Measurements from ENCODE around the gene GPRC5A. TPM values are rescaled to one million over a fixed set of nuclear protein-coding genes. Genes with fewer than 3 reads are reported as not detected.

The GPRC5A gene
- total RNA-seq, 6 experiments from 2014 or later: 206 to 371 (median 280) TPM

DNA sequence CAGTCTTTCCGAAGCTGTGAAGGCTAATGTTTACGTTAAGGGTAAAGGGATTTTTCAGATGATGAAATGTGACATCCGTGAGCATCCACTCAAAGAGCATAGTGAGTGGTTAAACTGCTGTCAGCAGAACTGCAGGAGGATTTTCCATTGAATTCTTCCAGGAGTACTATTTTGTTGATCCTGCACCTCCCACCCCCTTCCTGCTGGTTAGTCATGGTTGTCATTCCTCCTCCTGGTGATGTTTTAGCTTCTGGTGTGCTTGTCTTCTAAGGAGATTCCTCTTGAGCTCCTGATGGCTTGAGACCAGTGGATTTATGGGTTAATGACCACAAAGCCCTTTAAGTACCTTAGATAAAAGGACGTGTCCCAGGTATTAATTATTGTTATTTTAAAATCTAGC is 63.0 kb downstream of the GPRC5A start:
- DNase-seq: no peak
- Mint-ChIP-seq H3K9me3 (no peaks in the 10 kb centered on the region), H3K36me3 (ENCODE audit: low read depth) (peaks cover 11% of the 10 kb centered on the region), H3K4me1 (ENCODE audit: low read depth) (peaks cover 17% of the 10 kb centered on the region), H3K4me3 (no peak overlapping the region), H3K27ac (no peak overlapping the region; the same call in 1 of the 2 replicates), H3K27me3 (ENCODE audit: insufficient read depth) (peaks cover 7% of the 10 kb centered on the region)
- TF ChIP-seq, protein P1, sequence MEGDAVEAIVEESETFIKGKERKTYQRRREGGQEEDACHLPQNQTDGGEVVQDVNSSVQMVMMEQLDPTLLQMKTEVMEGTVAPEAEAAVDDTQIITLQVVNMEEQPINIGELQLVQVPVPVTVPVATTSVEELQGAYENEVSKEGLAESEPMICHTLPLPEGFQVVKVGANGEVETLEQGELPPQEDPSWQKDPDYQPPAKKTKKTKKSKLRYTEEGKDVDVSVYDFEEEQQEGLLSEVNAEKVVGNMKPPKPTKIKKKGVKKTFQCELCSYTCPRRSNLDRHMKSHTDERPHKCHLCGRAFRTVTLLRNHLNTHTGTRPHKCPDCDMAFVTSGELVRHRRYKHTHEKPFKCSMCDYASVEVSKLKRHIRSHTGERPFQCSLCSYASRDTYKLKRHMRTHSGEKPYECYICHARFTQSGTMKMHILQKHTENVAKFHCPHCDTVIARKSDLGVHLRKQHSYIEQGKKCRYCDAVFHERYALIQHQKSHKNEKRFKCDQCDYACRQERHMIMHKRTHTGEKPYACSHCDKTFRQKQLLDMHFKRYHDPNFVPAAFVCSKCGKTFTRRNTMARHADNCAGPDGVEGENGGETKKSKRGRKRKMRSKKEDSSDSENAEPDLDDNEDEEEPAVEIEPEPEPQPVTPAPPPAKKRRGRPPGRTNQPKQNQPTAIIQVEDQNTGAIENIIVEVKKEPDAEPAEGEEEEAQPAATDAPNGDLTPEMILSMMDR (IDR thresholded peaks at IDR 0.05): no peak

DNA sequence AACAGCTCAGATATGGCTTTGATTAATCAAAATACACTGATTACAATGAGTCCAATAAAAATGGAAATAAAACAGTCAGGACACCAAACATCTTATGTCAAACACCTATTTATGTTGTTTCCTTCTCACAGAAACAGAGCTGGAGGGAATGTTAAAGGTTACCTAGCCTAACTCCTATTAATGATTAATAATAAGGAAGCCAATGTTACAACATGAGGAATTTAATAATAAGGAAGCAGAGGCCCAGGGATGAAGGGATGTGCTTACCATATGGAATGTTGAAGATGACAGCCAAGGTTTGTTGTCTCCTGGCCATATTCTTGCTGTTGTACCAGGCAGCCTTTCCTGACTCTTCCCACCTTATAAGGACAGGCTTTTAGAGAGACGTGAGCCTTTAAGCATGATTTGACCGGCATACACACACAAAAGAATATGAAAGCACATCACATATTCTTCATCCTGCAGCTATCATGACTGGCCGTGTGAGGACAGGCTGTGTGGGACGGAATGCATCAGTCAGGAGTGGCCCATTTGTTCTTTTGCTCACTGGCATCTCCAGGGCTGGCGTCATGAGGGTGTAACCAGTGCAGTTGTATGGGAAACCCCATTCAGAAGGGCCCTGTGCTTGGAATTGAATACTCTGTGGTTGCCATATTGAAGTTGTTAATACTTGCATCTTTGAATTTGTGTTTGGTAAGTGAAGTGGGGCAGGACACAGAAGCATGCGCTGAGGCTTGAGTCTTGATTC is 63.7 kb downstream of the GPRC5A start:
- H3K27me3 Mint-ChIP-seq (ENCODE audit: insufficient read depth): peaks cover 6% of the 10 kb centered on the region
- no peak overlapping the region for H3K27ac Mint-ChIP-seq
- H3K36me3 Mint-ChIP-seq (ENCODE audit: low read depth): peaks cover 4% of the 10 kb centered on the region
- TF ChIP-seq, protein P1 (IDR thresholded peaks at IDR 0.05): no peak
- peaks cover 17% of the 10 kb centered on the region for H3K4me1 Mint-ChIP-seq (ENCODE audit: low read depth)
- no peak overlapping the region for H3K4me3 Mint-ChIP-seq
- no peaks in the 10 kb centered on the region for H3K9me3 Mint-ChIP-seq
- DNase-seq: no peak

DNA sequence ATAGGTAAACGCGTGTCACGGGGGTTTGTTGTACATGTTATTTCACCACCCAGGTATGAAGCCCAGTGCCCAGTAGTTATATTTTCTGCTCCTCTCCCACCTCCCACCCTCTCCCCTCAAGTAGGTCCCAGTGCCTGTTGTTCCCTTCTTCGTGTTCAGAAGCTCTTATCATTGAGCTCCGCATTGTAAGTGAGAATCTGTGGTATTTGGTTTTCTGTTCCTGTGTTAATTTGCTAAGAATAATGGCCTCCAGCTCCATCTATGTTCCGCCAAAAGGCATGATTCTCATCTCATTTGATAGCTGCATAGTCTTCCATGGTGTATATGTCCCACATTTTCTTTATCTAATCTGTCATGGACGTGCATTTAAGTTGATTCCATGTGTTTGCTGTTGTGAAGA is 67.5 kb downstream of the GPRC5A start:
- H3K9me3 Mint-ChIP-seq: no peaks in the 10 kb centered on the region
- DNase-seq: no peak
- H3K27ac Mint-ChIP-seq: no peak overlapping the region
- no peaks in the 10 kb centered on the region for H3K36me3 Mint-ChIP-seq (ENCODE audit: low read depth)
- no peak overlapping the region for H3K4me3 Mint-ChIP-seq
- H3K4me1 Mint-ChIP-seq (ENCODE audit: low read depth): peaks cover 11% of the 10 kb centered on the region
- TF ChIP-seq, protein P1 (IDR thresholded peaks at IDR 0.05): no peak
- peaks cover 6% of the 10 kb centered on the region for H3K27me3 Mint-ChIP-seq (ENCODE audit: insufficient read depth)

DNA sequence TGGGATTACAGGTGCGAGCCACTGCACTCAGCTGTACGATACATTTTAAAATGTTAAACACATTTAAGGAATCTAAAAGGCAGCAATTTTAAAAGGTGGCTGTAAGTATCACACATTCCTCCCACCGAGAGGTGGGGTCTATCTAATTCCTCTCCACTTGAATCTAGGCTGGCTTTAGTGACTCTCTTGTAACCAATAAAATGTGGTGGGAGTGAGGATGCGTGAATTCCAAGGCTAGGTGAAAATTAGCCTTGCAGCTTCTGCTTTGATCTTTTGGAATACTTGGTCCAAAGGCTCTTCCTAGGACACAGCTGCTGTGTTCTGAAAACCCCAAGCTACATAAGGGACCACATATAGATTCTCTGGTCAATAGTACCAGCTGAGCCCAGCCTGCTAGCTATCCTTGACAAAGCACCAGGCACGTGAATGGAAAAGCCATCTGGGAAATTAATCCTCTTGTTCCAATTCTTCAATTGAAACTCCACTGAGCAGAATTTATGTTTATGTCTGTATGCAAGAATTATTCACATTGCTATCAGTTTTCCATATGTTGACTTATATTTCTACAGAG is 69.4 kb downstream of the GPRC5A start:
- Mint-ChIP-seq H3K27me3 (ENCODE audit: insufficient read depth) (peaks cover 6% of the 10 kb centered on the region; the same call in 1 of the 2 replicates), H3K27ac (no peak overlapping the region)

DNA sequence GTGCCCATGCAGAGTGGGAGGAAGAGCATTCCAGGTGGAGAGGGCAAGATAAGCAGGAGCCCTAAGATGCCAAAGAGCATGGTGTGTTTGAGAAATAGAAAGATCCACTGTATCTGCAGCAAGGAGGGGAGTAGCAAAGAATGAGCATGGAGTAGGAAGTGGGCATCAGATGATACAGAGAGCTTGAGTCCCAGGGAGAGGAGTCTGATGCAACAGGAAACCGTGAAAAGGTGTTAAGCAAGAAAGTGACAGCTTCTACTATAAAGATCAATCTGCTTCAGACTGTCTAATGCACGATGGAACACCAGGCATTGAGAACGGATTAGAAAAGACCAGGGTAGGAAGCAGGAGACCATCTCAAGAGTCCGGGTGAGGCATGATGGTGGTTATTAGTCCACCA is 72.9 kb downstream of the GPRC5A start:
- H3K27ac Mint-ChIP-seq: no peak overlapping the region
- H3K4me3 Mint-ChIP-seq: no peak overlapping the region
- H3K27me3 Mint-ChIP-seq (ENCODE audit: insufficient read depth): peaks cover under 1% of the 10 kb centered on the region; the same call in 1 of the 2 replicates
- H3K9me3 Mint-ChIP-seq: no peaks in the 10 kb centered on the region
- TF ChIP-seq, protein P1 (IDR thresholded peaks at IDR 0.05): no peak
- H3K36me3 Mint-ChIP-seq (ENCODE audit: low read depth): peaks cover 10% of the 10 kb centered on the region
- H3K4me1 Mint-ChIP-seq (ENCODE audit: low read depth): no peaks in the 10 kb centered on the region
- DNase-seq: no peak

More for the DNA sequence above, 69.4 kb downstream of the GPRC5A start:
- Mint-ChIP-seq H3K9me3 (no peaks in the 10 kb centered on the region), H3K4me3 (no peak overlapping the region), H3K36me3 (ENCODE audit: low read depth) (no peaks in the 10 kb centered on the region), H3K4me1 (ENCODE audit: low read depth) (no peaks in the 10 kb centered on the region)
- TF ChIP-seq, protein P1 (IDR thresholded peaks at IDR 0.05): no peak
- DNase-seq: no peak
